Heart left ventricle (tissue), 16 donors: ENCODE data around the gene KDM3B. TPM values are rescaled to one million over a fixed set of nuclear protein-coding genes. Genes with fewer than 3 reads are reported as not detected.

ENCODE experiments used
- ATAC-seq, 4 donors: fragments of 200-7000 bp; cut with Tn5 transposase; one replicate each; pipeline ENCODE4 v1.9.1; 2020 to 2022; ENCODE audit warnings: moderate library complexity in 4 of 4, mild to moderate bottlenecking in 3 of 4, moderate number of reproducible peaks in 1 of 4
- DNase-seq, 5 donors: peaks; one replicate each; pipeline ENCODE4 v3.0.0-alpha.2; 2020
- H3K27ac ChIP-seq, 12 donors: fragments of 200-600 bp; sonication (generic) in 4 of 12; one replicate each; pipeline versions ENCODE4 v1.5.0 to v1.8.0; 2016 to 2022; ENCODE audit warnings: mild to moderate bottlenecking in 2 of 12
- H3K27me3 ChIP-seq, 9 donors: fragments of 200-600 bp; sonication (generic) in 2 of 9; one replicate each; pipeline versions ENCODE4 v1.5.1 to v1.8.0; 2016 to 2022; ENCODE audit warnings: mild to moderate bottlenecking in 3 of 9
- H3K36me3 ChIP-seq, 9 donors: fragments of 200-600 bp; sonication (generic) in 2 of 9; one replicate each; pipeline versions ENCODE4 v1.5.0 to v1.8.0; 2018 to 2022; ENCODE audit warnings: mild to moderate bottlenecking in 2 of 9
- H3K4me1 ChIP-seq, 12 donors: fragments of 200-600 bp; sonication (generic) in 4 of 12; one replicate each; pipeline versions ENCODE4 v1.5.0 to v1.8.0; 2016 to 2022; ENCODE audit warnings: mild to moderate bottlenecking in 3 of 12
- H3K4me3 ChIP-seq, 12 donors: fragments of 200-600 bp; sonication (generic) in 4 of 12; one replicate each; pipeline versions ENCODE4 v1.5.0 to v1.8.0; 2017 to 2022; ENCODE audit warnings: mild to moderate bottlenecking in 9 of 12, moderate library complexity in 4 of 12
- H3K9me3 ChIP-seq, 12 donors: fragments of 200-600 bp; sonication (generic) in 4 of 12; one replicate each; pipeline versions ENCODE4 v1.5.0 to v1.8.0; 2016 to 2022; ENCODE audit warnings: mild to moderate bottlenecking in 1 of 12
- CTCF ChIP-seq, 12 donors: fragments of 200-600 bp; sonication (generic) in 4 of 12; IDR thresholded peaks; one replicate each; pipeline versions ENCODE4 v1.5.0 to v1.8.0; 2018 to 2022; ENCODE audit warnings: antibody characterized with exemption in 12 of 12, mild to moderate bottlenecking in 5 of 12
- POLR2A ChIP-seq, 2 donors: fragments of 450-650 bp; IDR thresholded peaks; one replicate each; pipeline ENCODE4 v1.6.1; 2017; ENCODE audit warnings: antibody characterized with exemption in 2 of 2, mild to moderate bottlenecking in 2 of 2, moderate library complexity in 2 of 2
- WGBS, 4 donors: extraction: QIAGEN DNeasy Blood & Tissue Kit in 2 of 4; methylation state at CpG; one replicate each; pipeline versions ENCODE4 v1.1.5 to v1.1.7; 2013 to 2018; 5-methylcytosine and 5-hydroxymethylcytosine counted together
- intact Hi-C, 10 donors: fragments of 100-400 bp; cut with DNase I; formaldehyde crosslinking; loops; one replicate each; pipeline versions ENCODE4 v1.11.1 to v1.14.2; 2022
- polyA plus RNA-seq, 2 donors: library from polyadenylated mRNA; stranded (reverse); fragments of 200-250 nt; gene quantifications; one replicate each; pipeline ENCODE4 v1.2.3, GENCODE V29; 2013
- total RNA-seq, 9 donors: library from RNA; depleted of rRNA in 2 of 9; stranded (reverse); fragments of >200 nt in 2 of 9; fragmentation: NEBNext Ultra II Directional in 3 of 9; extraction: Animal tissue kit (Norgen Biotek cat#: 25700) in 3 of 9; gene quantifications; one replicate each; pipeline versions ENCODE4 v1.1.0 to v1.2.4, GENCODE V29; 2016 to 2023
- donor health status: ischemic (EF 13 %, LVEDD 7.1; RV severe dilation, severe dysfunction).
- donor health status: healthy with polysubstance abuse.
- donor health status: DM: no; HTN: yes; CAD: no.
- donor health status: DM: no; HTN: no; CAD: no.
- donor health status: ischemic (EF 25% LVEDD 6.9; RV normal size, moderate dysfunction).
- donor health status: ischemic (EF 25% LVEDD 5.7; RV mildly dilated, moderate dysfunction).
- donor health status: healthy.
- donor health status: DM: yes; HTN: yes; CAD: no.
- donor health status: ischemic (EF 35%, LVEDD 5.7; RV mildly dilated, moderate dysfunction).
- donor health status: nonischemic (EF 11% LVEDD 7.7; RV severe dilation, severe dysfunction).
- donor health status: DM: yes; HTN: yes; CAD: no.
- donor health status: PGD.
- donor health status: ischemic (EF 29% LVEDD 5.4; RV normal size, mild dysfunction).
- donor health status: nonischemic (EF 23%, LVEDD 6.1; RV moderate dilation, normal function).

KDM3B gene
- total and polyA plus RNA-seq, 11 donors, result 17.0 to 65.1 (median 44.8) TPM

DNA sequence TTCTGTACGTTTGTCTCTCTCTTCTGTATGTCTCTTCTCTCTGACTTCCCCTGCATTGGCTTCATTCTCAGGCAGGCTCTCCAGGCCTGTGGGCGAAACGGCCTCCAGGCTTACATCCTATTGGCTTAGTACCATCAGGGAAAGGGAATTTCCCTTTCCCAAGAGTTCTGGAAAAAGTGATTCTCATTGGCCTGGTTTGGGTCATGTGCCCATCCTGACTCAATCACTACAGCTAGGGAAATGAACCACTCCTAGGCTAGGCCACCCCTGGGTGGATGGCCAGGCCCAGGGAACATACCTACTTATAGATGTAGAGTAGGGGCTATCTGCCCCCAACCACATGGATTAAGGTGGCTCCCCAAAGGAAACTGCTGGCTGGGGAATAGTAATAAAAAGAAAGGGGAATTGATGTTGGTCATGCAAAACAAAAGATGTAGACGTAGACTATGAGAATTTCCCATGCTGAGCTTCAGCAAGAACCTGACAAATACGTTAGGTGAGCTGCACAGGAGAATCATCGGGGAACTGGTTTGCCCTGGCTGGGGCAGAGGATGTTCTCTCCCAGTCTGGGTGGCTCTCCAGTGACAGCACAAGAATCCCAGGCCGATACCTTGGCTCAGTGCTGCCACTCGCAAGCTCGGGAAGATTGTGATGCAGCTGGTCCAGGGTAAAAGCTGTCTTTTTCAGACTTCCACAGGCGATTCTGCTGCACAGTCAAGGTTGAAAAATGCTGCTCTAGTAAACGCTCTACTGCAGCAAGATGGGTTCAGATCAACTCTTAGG lies 109.0 kb downstream of the KDM3B start:
- ATAC-seq (no peak), DNase-seq (peak in 2 of 5 donors; percentile 50 to 51)
- Histone ChIP-seq H3K27ac (peak overlapping the region in 7 of 12 donors; percentile 8 to 64 (median 41)), H3K4me3 (no peak overlapping the region), H3K9me3 (no peaks in the 10 kb centered on the region), H3K27me3 (no peaks in the 10 kb centered on the region), H3K36me3 (peaks cover 0 to under 1% (median 0%) of the 10 kb centered on the region in 9 donors), H3K4me1 (peaks cover 4 to 66% (median 46%) of the 10 kb centered on the region in 12 donors)
- 74 to 80% (median 79%) methylated on average over 11 of the region's 11 CpGs for WGBS, 4 donors
- intact Hi-C loops, result loop anchor here in 1 of 10 donors (5.0 kb wide), 1 partner anchor 81 kb away; the partner anchor contains the start of gene ETF1
- TF ChIP-seq CTCF (IDR thresholded peaks at IDR 0.05), result no peak
- TF ChIP-seq POLR2A (IDR thresholded peaks at IDR 0.05), result no peak

GRCh38 chr5:138463419-138464007 lies 111.0 kb downstream of the KDM3B start:
- no peaks in the 10 kb centered on the region for H3K27me3 ChIP-seq
- 15 to 20% (median 18%) methylated on average over 20 to 21 of the region's 21 CpGs for WGBS, 4 donors
- peak overlapping the region; percentile 62 to 95 (median 86) for H3K4me3 ChIP-seq
- peaks cover 0 to 20% (median 16%) of the 10 kb centered on the region in 9 donors for H3K36me3 ChIP-seq
- intact Hi-C loops, result loop anchor here in 7 of 10 donors (1.0 to 5.0 kb wide), 7 partner anchors 27 to 79 kb away; partner anchors contain the start of gene ETF1 (in 5 of the 7)
- peak overlapping the region; percentile 93 to 100 (median 98) for H3K27ac ChIP-seq
- no peak for DNase-seq
- TF ChIP-seq CTCF (IDR thresholded peaks at IDR 0.05) (no peak), POLR2A (IDR thresholded peaks at IDR 0.05) (no peak)
- no peaks in the 10 kb centered on the region for H3K9me3 ChIP-seq
- H3K4me1 ChIP-seq, result peaks cover under 1 to 73% (median 42%) of the 10 kb centered on the region in 12 donors
- ATAC-seq, result peak in 2 of 4 donors; percentile 11 to 31

GRCh38 chr5:138464008-138464387 lies 111.5 kb downstream of the KDM3B start:
- no peaks in the 10 kb centered on the region for H3K9me3 ChIP-seq
- ATAC-seq (peak; percentile 77 to 84 (median 80)), DNase-seq (peak; percentile 96 to 98 (median 97))
- TF ChIP-seq POLR2A (IDR thresholded peaks at IDR 0.05) (peak in 1 of 2 donors; percentile 73), CTCF (IDR thresholded peaks at IDR 0.05) (peak; percentile 85 to 99 (median 94))
- peaks cover 0 to 68% (median 37%) of the 10 kb centered on the region in 12 donors for H3K4me1 ChIP-seq
- WGBS, 4 donors, result 0 to 1% (median 0%) methylated on average over 27 to 34 of the region's 34 CpGs
- H3K27me3 ChIP-seq, result no peaks in the 10 kb centered on the region
- peak overlapping the region; percentile 93 to 100 (median 98) for H3K27ac ChIP-seq
- intact Hi-C loops, result loop anchor here in 7 of 10 donors (1.0 to 5.0 kb wide), 7 partner anchors 27 to 79 kb away; partner anchors contain the start of gene ETF1 (in 5 of the 7)
- H3K36me3 ChIP-seq, result peaks cover 0 to 25% (median 16%) of the 10 kb centered on the region in 9 donors
- H3K4me3 ChIP-seq, result peak overlapping the region; percentile 62 to 95 (median 86)
